Stimulated activated CD4-positive, alpha-beta T cell treated with anti-CD3 and anti-CD28 coated beads, Interleukin-15, amount 100 ng/mL, for 48 hours (primary cell): Measurements from ENCODE around the gene VEZT.
"Not testable (repeated sequence)": the region's sequence is repeated elsewhere in the genome, so short reads cannot be mapped to it uniquely, and the experiment has no call there.

Experiments used
- DNase-seq, 2 donors: peaks; one replicate each; pipeline ENCODE4 v3.0.0-alpha.2; 2020; ENCODE audit warnings: low read depth in 2 of 2

The VEZT gene

GRCh38 chr12:95217377-95218149 is at the start of gene VEZT, which contains the start of gene FGD6:
Gene VEZT (plus strand): TSS chr12:95217807. CDS start chr12:95217851, 44 bp downstream.
Gene FGD6 (minus strand): TSS chr12:95217467. CDS start chr12:95217240, 227 bp downstream.
- peak; percentile 94 to 96 for DNase-seq

- no peak for DNase-seq
Observed at GRCh38 chr12:95168746-95169145, 48.9 kb upstream of the VEZT start.

GRCh38 chr12:95169368-95169767 is 48.2 kb upstream of the VEZT start:
- no peak for DNase-seq

- no peak for DNase-seq
Observed at GRCh38 chr12:95173392-95174251, 44.0 kb upstream of the VEZT start.

GRCh38 chr12:95177201-95177768 is 40.3 kb upstream of the VEZT start:
- no peak for DNase-seq

- no peak for DNase-seq
Observed at GRCh38 chr12:95178136-95178535, 39.5 kb upstream of the VEZT start.

GRCh38 chr12:95179011-95179410 is 38.6 kb upstream of the VEZT start:
- no peak for DNase-seq

GRCh38 chr12:95181103-95181502 is 36.5 kb upstream of the VEZT start:
- DNase-seq, result no peak

- DNase-seq, result peak; percentile 12 to 13
Observed at GRCh38 chr12:95182868-95183415, 34.7 kb upstream of the VEZT start.

- no peak for DNase-seq
Observed at GRCh38 chr12:95184121-95184520, 33.5 kb upstream of the VEZT start.

GRCh38 chr12:95185072-95185471 is 32.5 kb upstream of the VEZT start:
- no peak for DNase-seq

- no peak for DNase-seq
Observed at GRCh38 chr12:95185854-95186253, 31.8 kb upstream of the VEZT start.

- DNase-seq, result no peak
Observed at GRCh38 chr12:95187865-95188415, 29.7 kb upstream of the VEZT start.

- DNase-seq, result no peak
Observed at GRCh38 chr12:95191060-95191696, 26.4 kb upstream of the VEZT start.

- no peak for DNase-seq
Observed at GRCh38 chr12:95192271-95192670, 25.3 kb upstream of the VEZT start.

- no peak for DNase-seq
Observed at GRCh38 chr12:95193139-95193538, 24.5 kb upstream of the VEZT start.

GRCh38 chr12:95195122-95195521 is 22.5 kb upstream of the VEZT start:
- DNase-seq, result no peak

- not testable (repeated sequence) for DNase-seq
Observed at GRCh38 chr12:95196875-95197569, 20.6 kb upstream of the VEZT start.

- no peak for DNase-seq
Observed at GRCh38 chr12:95197636-95198035, 20.0 kb upstream of the VEZT start.

- DNase-seq, result no peak
Observed at GRCh38 chr12:95198914-95199313, 18.7 kb upstream of the VEZT start.
